ENCODE data around the gene EFHC1. TPM values are rescaled to one million over a fixed set of nuclear protein-coding genes. Genes with fewer than 3 reads are reported as not detected.

The EFHC1 gene
- total and polyA plus RNA-seq, 2 donors (not counting 1 experiment from before 2014, with no cell fraction given) = 19.4 to 34.8 TPM

DNA sequence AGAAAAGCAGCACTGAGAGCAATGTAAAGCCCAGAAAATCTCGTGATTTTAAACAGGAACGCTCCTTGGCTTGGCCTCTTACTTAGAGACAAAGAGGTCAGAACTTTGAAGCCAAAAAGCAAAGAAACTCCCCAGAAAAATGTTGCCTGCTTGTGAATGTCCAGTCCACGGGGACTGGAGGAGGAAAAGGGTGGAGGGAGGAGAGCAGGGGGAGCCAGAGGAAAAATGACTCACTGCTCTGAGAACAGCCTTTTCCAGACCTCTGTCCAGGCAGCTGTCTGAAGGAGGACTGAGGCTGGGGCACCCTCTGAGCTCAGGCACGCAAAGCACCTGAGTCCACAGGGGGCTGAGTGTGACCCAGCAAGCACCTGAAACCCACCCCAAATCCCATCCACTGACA, 92.1 kb downstream of the EFHC1 start:
- ChIA-PET POLR2A (no interaction called here), CTCF (no interaction called here)
- H3K9me3 ChIP-seq (ENCODE audit: control extremely low read depth in 1 of 3, control insufficient read depth in 2 of 3, insufficient read depth in 1 of 3, low read length in 2 of 3) = no peaks in the 10 kb centered on the region
- H3K9ac ChIP-seq (ENCODE audit: low read length) = no peak overlapping the region
- H3K27me3 ChIP-seq (replicated peaks in 1 of 4; ENCODE audit: control extremely low read depth in 1 of 4, control insufficient read depth in 3 of 4, insufficient read depth in 4 of 4, low read length in 3 of 4) = no peaks in the 10 kb centered on the region
- Mint-ChIP-seq H3K27me3 (no peaks in the 10 kb centered on the region), H3K4me3 (no peak overlapping the region), H3K27ac (no peak overlapping the region), H3K4me1 (peaks cover 2% of the 10 kb centered on the region), H3K9me3 (ENCODE audit: insufficient read depth) (no peaks in the 10 kb centered on the region)
- WGBS (ENCODE audit: insufficient coverage) = 100% methylated on average over 4 of the region's 4 CpGs
- H3K27ac ChIP-seq (ENCODE audit: low read length in 2 of 2) = no peak overlapping the region
- no peak overlapping the region for H2AFZ ChIP-seq (ENCODE audit: insufficient read depth, low read depth, low read length, poor library complexity, severe bottlenecking)
- H3K4me2 ChIP-seq (replicated peaks; ENCODE audit: low read depth, low read length, poor library complexity, severe bottlenecking) = no peak overlapping the region
- peaks cover 0 to 68% of the 10 kb centered on the region in 2 experiments for H3K36me3 ChIP-seq (replicated peaks in 1 of 2; ENCODE audit: control extremely low read depth in 1 of 2, control insufficient read depth in 1 of 2, extremely low read depth in 1 of 2, insufficient read depth in 2 of 2, low read length in 1 of 2)
- no peak overlapping the region for H3K4me3 ChIP-seq (ENCODE audit: control extremely low read depth in 1 of 5, extremely low read depth in 1 of 5, insufficient read depth in 1 of 5, low read depth in 2 of 5, low read length in 4 of 5)
- ATAC-seq (ENCODE audit: low read depth) (no peak), DNase-seq (no peak)
- H4K20me1 ChIP-seq (ENCODE audit: control insufficient read depth, insufficient read depth, low read length, poor library complexity, severe bottlenecking) = no peaks in the 10 kb centered on the region
- H3K79me2 ChIP-seq (ENCODE audit: control insufficient read depth, insufficient read depth, low read length) = no peaks in the 10 kb centered on the region
- H3K4me1 ChIP-seq (ENCODE audit: control insufficient read depth in 2 of 2, insufficient read depth in 2 of 2, low read length in 2 of 2) = no peaks in the 10 kb centered on the region
- TF ChIP-seq, protein P1, sequence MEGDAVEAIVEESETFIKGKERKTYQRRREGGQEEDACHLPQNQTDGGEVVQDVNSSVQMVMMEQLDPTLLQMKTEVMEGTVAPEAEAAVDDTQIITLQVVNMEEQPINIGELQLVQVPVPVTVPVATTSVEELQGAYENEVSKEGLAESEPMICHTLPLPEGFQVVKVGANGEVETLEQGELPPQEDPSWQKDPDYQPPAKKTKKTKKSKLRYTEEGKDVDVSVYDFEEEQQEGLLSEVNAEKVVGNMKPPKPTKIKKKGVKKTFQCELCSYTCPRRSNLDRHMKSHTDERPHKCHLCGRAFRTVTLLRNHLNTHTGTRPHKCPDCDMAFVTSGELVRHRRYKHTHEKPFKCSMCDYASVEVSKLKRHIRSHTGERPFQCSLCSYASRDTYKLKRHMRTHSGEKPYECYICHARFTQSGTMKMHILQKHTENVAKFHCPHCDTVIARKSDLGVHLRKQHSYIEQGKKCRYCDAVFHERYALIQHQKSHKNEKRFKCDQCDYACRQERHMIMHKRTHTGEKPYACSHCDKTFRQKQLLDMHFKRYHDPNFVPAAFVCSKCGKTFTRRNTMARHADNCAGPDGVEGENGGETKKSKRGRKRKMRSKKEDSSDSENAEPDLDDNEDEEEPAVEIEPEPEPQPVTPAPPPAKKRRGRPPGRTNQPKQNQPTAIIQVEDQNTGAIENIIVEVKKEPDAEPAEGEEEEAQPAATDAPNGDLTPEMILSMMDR (IDR thresholded peaks at IDR 0.05) = no peak
- no peak for TF ChIP-seq EZH2 (IDR thresholded peaks at IDR 0.05; ENCODE audit: borderline replicate concordance, insufficient read depth, low read depth, low read length, poor library complexity, severe bottlenecking)
- intact Hi-C loops (cut with micrococcal nuclease) = no loop called here

GRCh38 chr6:52513464-52513863, 93.3 kb downstream of the EFHC1 start:
- no peaks in the 10 kb centered on the region for H4K20me1 ChIP-seq (ENCODE audit: control insufficient read depth, insufficient read depth, low read length, poor library complexity, severe bottlenecking)
- WGBS (ENCODE audit: insufficient coverage) = 82% methylated on average over 2 of the region's 2 CpGs
- intact Hi-C loops (cut with micrococcal nuclease) = no loop called here
- no peak overlapping the region for H3K4me3 ChIP-seq (ENCODE audit: control extremely low read depth in 1 of 5, extremely low read depth in 1 of 5, insufficient read depth in 1 of 5, low read depth in 2 of 5, low read length in 4 of 5)
- no peaks in the 10 kb centered on the region for H3K79me2 ChIP-seq (ENCODE audit: control insufficient read depth, insufficient read depth, low read length)
- no peak overlapping the region for H3K4me3 Mint-ChIP-seq
- no peaks in the 10 kb centered on the region for H3K9me3 ChIP-seq (ENCODE audit: control extremely low read depth in 1 of 3, control insufficient read depth in 2 of 3, insufficient read depth in 1 of 3, low read length in 2 of 3)
- DNase-seq = no peak
- H2AFZ ChIP-seq (ENCODE audit: insufficient read depth, low read depth, low read length, poor library complexity, severe bottlenecking) = no peak overlapping the region
- H3K4me1 Mint-ChIP-seq = peaks cover 2% of the 10 kb centered on the region
- ChIA-PET POLR2A (no interaction called here), CTCF (no interaction called here)
- no peak overlapping the region for H3K4me2 ChIP-seq (replicated peaks; ENCODE audit: low read depth, low read length, poor library complexity, severe bottlenecking)
- H3K27ac Mint-ChIP-seq = no peak overlapping the region
- no peaks in the 10 kb centered on the region for H3K27me3 ChIP-seq (replicated peaks in 1 of 4; ENCODE audit: control extremely low read depth in 1 of 4, control insufficient read depth in 3 of 4, insufficient read depth in 4 of 4, low read length in 3 of 4)
- no peak overlapping the region for H3K9ac ChIP-seq (ENCODE audit: low read length)
- TF ChIP-seq EZH2 (IDR thresholded peaks at IDR 0.05; ENCODE audit: borderline replicate concordance, insufficient read depth, low read depth, low read length, poor library complexity, severe bottlenecking) = no peak
- TF ChIP-seq, protein P1 (IDR thresholded peaks at IDR 0.05) = no peak
- no peaks in the 10 kb centered on the region for H3K9me3 Mint-ChIP-seq (ENCODE audit: insufficient read depth)
- H3K36me3 ChIP-seq (replicated peaks in 1 of 2; ENCODE audit: control extremely low read depth in 1 of 2, control insufficient read depth in 1 of 2, extremely low read depth in 1 of 2, insufficient read depth in 2 of 2, low read length in 1 of 2) = peaks cover 0 to 56% of the 10 kb centered on the region in 2 experiments
- no peak for ATAC-seq (ENCODE audit: low read depth)
- H3K4me1 ChIP-seq (ENCODE audit: control insufficient read depth in 2 of 2, insufficient read depth in 2 of 2, low read length in 2 of 2) = no peaks in the 10 kb centered on the region
- no peaks in the 10 kb centered on the region for H3K27me3 Mint-ChIP-seq
- no peak overlapping the region for H3K27ac ChIP-seq (ENCODE audit: low read length in 2 of 2)

Data from B cell (primary cell).